ENCODE data around the gene PRR13. TPM values are rescaled to one million over a fixed set of nuclear protein-coding genes. Genes with fewer than 3 reads are reported as not detected.
"Not testable (repeated sequence)": the region's sequence is repeated elsewhere in the genome, so short reads cannot be mapped to it uniquely, and the experiment has no call there.

PRR13 gene
- total RNA-seq (226 TPM), polyA plus RNA-seq (ENCODE audit: insufficient read depth, low read depth, low replicate concordance) (889 TPM)
- long read RNA-seq, donor 1, transcript PRR13-209 (4 exons, 625 nt), result minor isoform, 5 of 55 reads
- long read RNA-seq, donor 1, transcript PRR13-202 (4 exons, 1,229 nt), result major isoform, 19 of 55 reads
- long read RNA-seq, donor 1, transcript PRR13-208 (3 exons, 786 nt), result minor isoform, 8 of 55 reads
- long read RNA-seq, donor 1, partial matches to known transcripts, result 23 of 55 reads
- long read RNA-seq, donor 1, other reads (novel, unspliced or antisense), result 0 of 55 reads
- long read RNA-seq, donor 2, transcript PRR13-202 (4 exons, 1,229 nt), result major isoform, 31 of 59 reads
- long read RNA-seq, donor 2, transcript PRR13-208 (3 exons, 786 nt), result minor isoform, 8 of 59 reads
- long read RNA-seq, donor 2, partial matches to known transcripts, result 15 of 59 reads
- long read RNA-seq, donor 2, other reads (novel, unspliced or antisense), result 0 of 59 reads
- long read RNA-seq, donor 3, transcript PRR13-202 (4 exons, 1,229 nt), result major isoform, 51 of 104 reads
- long read RNA-seq, donor 3, transcript PRR13-209 (4 exons, 625 nt), result minor isoform, 10 of 104 reads
- long read RNA-seq, donor 3, transcript PRR13-208 (3 exons, 786 nt), result minor isoform, 14 of 104 reads
- long read RNA-seq, donor 3, partial matches to known transcripts, result 27 of 104 reads
- long read RNA-seq, donor 3, other reads (novel, unspliced or antisense), result 0 of 104 reads
- long read RNA-seq, donor 4, transcript PRR13-202 (4 exons, 1,229 nt), result major isoform, 23 of 43 reads
- long read RNA-seq, donor 4, transcript PRR13-208 (3 exons, 786 nt), result minor isoform, 8 of 43 reads
- long read RNA-seq, donor 4, transcript PRR13-209 (4 exons, 625 nt), result minor isoform, 6 of 43 reads
- long read RNA-seq, donor 4, partial matches to known transcripts, result 5 of 43 reads
- long read RNA-seq, donor 4, other reads (novel, unspliced or antisense), result 0 of 43 reads
- long read RNA-seq, donor 5, partial matches to known transcripts, result 0 of 2 reads
- long read RNA-seq, donor 5, other reads (novel, unspliced or antisense), result 0 of 2 reads
- long read RNA-seq, donor 6, transcript PRR13-202 (4 exons, 1,229 nt), result major isoform, 15 of 42 reads
- long read RNA-seq, donor 6, transcript PRR13-208 (3 exons, 786 nt), result minor isoform, 6 of 42 reads
- long read RNA-seq, donor 6, transcript PRR13-209 (4 exons, 625 nt), result minor isoform, 5 of 42 reads
- long read RNA-seq, donor 6, partial matches to known transcripts, result 15 of 42 reads
- long read RNA-seq, donor 6, other reads (novel, unspliced or antisense), result 0 of 42 reads
- long read RNA-seq, donor 7, transcript PRR13-202 (4 exons, 1,229 nt), result major isoform, 48 of 79 reads
- long read RNA-seq, donor 7, transcript PRR13-209 (4 exons, 625 nt), result minor isoform, 9 of 79 reads
- long read RNA-seq, donor 7, partial matches to known transcripts, result 19 of 79 reads
- long read RNA-seq, donor 7, other reads (novel, unspliced or antisense), result 2 of 79 reads
- long read RNA-seq, donor 8, transcript PRR13-202 (4 exons, 1,229 nt), result major isoform, 15 of 90 reads
- long read RNA-seq, donor 8, transcript PRR13-209 (4 exons, 625 nt), result minor isoform, 6 of 90 reads
- long read RNA-seq, donor 8, transcript PRR13-208 (3 exons, 786 nt), result minor isoform, 12 of 90 reads
- long read RNA-seq, donor 8, partial matches to known transcripts, result 57 of 90 reads
- long read RNA-seq, donor 8, other reads (novel, unspliced or antisense), result 0 of 90 reads
- long read RNA-seq, donor 9, transcript PRR13-202 (4 exons, 1,229 nt), result major isoform, 12 of 38 reads
- long read RNA-seq, donor 9, transcript PRR13-208 (3 exons, 786 nt), result minor isoform, 6 of 38 reads
- long read RNA-seq, donor 9, partial matches to known transcripts, result 16 of 38 reads
- long read RNA-seq, donor 9, other reads (novel, unspliced or antisense), result 0 of 38 reads
- long read RNA-seq, donor 10, transcript PRR13-202 (4 exons, 1,229 nt), result major isoform, 24 of 84 reads
- long read RNA-seq, donor 10, transcript PRR13-208 (3 exons, 786 nt), result minor isoform, 8 of 84 reads
- long read RNA-seq, donor 10, transcript PRR13-209 (4 exons, 625 nt), result minor isoform, 6 of 84 reads
- long read RNA-seq, donor 10, partial matches to known transcripts, result 46 of 84 reads
- long read RNA-seq, donor 10, other reads (novel, unspliced or antisense), result 0 of 84 reads

GRCh38 chr12:53441040-53441833 is at the start of gene PRR13:
Gene PRR13, plus strand, starts transcription at chr12:53441734. Its CDS starts 981 bp downstream, at chr12:53442715.
- Histone ChIP-seq H3K36me3 (ENCODE audit: control insufficient read depth in 2 of 3, insufficient read depth in 3 of 3, low read length in 3 of 3) (peaks cover 2 to 6% (median 4%) of the 10 kb centered on the region in 3 donors), H3K9me3 (ENCODE audit: control insufficient read depth in 2 of 3, insufficient read depth in 1 of 3, low read length in 3 of 3) (no peaks in the 10 kb centered on the region), H3K4me3 (ENCODE audit: low read length in 3 of 3) (peak within 1 kb of the TSS; percentile 95 to 100 (median 95)), H3K27ac (ENCODE audit: low read depth in 2 of 2, low read length in 2 of 2) (peak within 1 kb of the TSS; percentile 94 to 99), H3K27me3 (ENCODE audit: control insufficient read depth, insufficient read depth, low read length) (no peaks in the 10 kb centered on the region), H3K4me1 (ENCODE audit: control insufficient read depth in 2 of 3, insufficient read depth in 2 of 3, low read depth in 1 of 3, low read length in 3 of 3) (peaks cover 0 to 14% (median 5%) of the 10 kb centered on the region in 3 donors), H3K9ac (ENCODE audit: low read length in 3 of 3) (peak within 1 kb of the TSS; percentile 89 to 100 (median 99))
- TF ChIP-seq CTCF (IDR thresholded peaks at IDR 0.05; ENCODE audit: borderline replicate concordance, extremely low read depth, insufficient read depth), result no peak
- DNase-seq, result peak; percentile 98 to 100 (median 99)
- intact Hi-C loops (cut with DNase I), result no loop called here
- peak; percentile 85 for FAIRE-seq

- H3K4me1 ChIP-seq (ENCODE audit: control insufficient read depth in 2 of 3, insufficient read depth in 2 of 3, low read depth in 1 of 3, low read length in 3 of 3), result no peaks in the 10 kb centered on the region
- intact Hi-C loops (cut with DNase I), result no loop called here
- no peak for FAIRE-seq
- H3K27me3 ChIP-seq (ENCODE audit: control insufficient read depth, insufficient read depth, low read length), result no peaks in the 10 kb centered on the region
- H3K9ac ChIP-seq (ENCODE audit: low read length in 3 of 3), result no peak overlapping the region
- no peak for DNase-seq
- H3K27ac ChIP-seq (ENCODE audit: low read depth in 2 of 2, low read length in 2 of 2), result no peak overlapping the region
- TF ChIP-seq CTCF (IDR thresholded peaks at IDR 0.05; ENCODE audit: borderline replicate concordance, extremely low read depth, insufficient read depth), result no peak
- H3K4me3 ChIP-seq (ENCODE audit: low read length in 3 of 3), result no peak overlapping the region
- H3K36me3 ChIP-seq (ENCODE audit: control insufficient read depth in 2 of 3, insufficient read depth in 3 of 3, low read length in 3 of 3), result peaks cover 0 to 8% (median 2%) of the 10 kb centered on the region in 3 donors
- H3K9me3 ChIP-seq (ENCODE audit: control insufficient read depth in 2 of 3, insufficient read depth in 1 of 3, low read length in 3 of 3), result no peaks in the 10 kb centered on the region
These were observed 41.6 kb upstream of the PRR13 start for GRCh38 chr12:53399896-53400295.

GRCh38 chr12:53402351-53402750 is 39.2 kb upstream of the PRR13 start:
- H3K27ac ChIP-seq (ENCODE audit: low read depth in 2 of 2, low read length in 2 of 2); DNase-seq; H3K27me3 ChIP-seq (ENCODE audit: control insufficient read depth, insufficient read depth, low read length); intact Hi-C loops (cut with DNase I); H3K9me3 ChIP-seq (ENCODE audit: control insufficient read depth in 2 of 3, insufficient read depth in 1 of 3, low read length in 3 of 3); H3K4me1 ChIP-seq (ENCODE audit: control insufficient read depth in 2 of 3, insufficient read depth in 2 of 3, low read depth in 1 of 3, low read length in 3 of 3); FAIRE-seq; H3K9ac ChIP-seq (ENCODE audit: low read length in 3 of 3); H3K4me3 ChIP-seq (ENCODE audit: low read length in 3 of 3): not testable (repeated sequence)
- peaks cover 0 to 10% (median 6%) of the 10 kb centered on the region in 3 donors for H3K36me3 ChIP-seq (ENCODE audit: control insufficient read depth in 2 of 3, insufficient read depth in 3 of 3, low read length in 3 of 3)

Measured in kidney (tissue), 22 donors.